Endodermal cell (in vitro differentiated cells): ENCODE results near the gene TBRG1. TPM values are rescaled to one million over a fixed set of nuclear protein-coding genes. Genes with fewer than 3 reads are reported as not detected.

Source experiments
- DNase-seq: peaks from one replicate; pipeline ENCODE4 v3.0.0-alpha.2; 2017
- H3K27ac ChIP-seq: 2 replicates; pipeline ENCODE4 v1.5.1; 2013; ENCODE audit warnings: mild to moderate bottlenecking, low read depth, low read length, moderate library complexity
- H3K27me3 ChIP-seq: 2 replicates; pipeline ENCODE4 v1.6.1; 2013; ENCODE audit warnings: mild to moderate bottlenecking, low read length, moderate library complexity; ENCODE audit not compliant: insufficient read depth, control insufficient read depth, poor library complexity, severe bottlenecking
- H3K36me3 ChIP-seq: 2 replicates; pipeline ENCODE4 v1.7.0; 2013; ENCODE audit warnings: mild to moderate bottlenecking, low read length, moderate library complexity; ENCODE audit not compliant: control insufficient read depth, insufficient read depth
- H3K4me1 ChIP-seq: one replicate; pipeline ENCODE4 v1.7.0; 2013; ENCODE audit warnings: low read length; ENCODE audit not compliant: control insufficient read depth, insufficient read depth
- H3K4me3 ChIP-seq: 2 replicates; pipeline ENCODE4 v1.5.1; 2013; ENCODE audit warnings: mild to moderate bottlenecking, low read length, moderate library complexity
- H3K9ac ChIP-seq: 2 replicates; pipeline ENCODE4 v1.6.1; 2013; ENCODE audit warnings: mild to moderate bottlenecking, low read length, moderate library complexity; ENCODE audit not compliant: poor library complexity, severe bottlenecking; ENCODE audit errors: extremely low read depth
- H3K9me3 ChIP-seq: 2 replicates; pipeline ENCODE4 v1.6.1; 2013; ENCODE audit warnings: mild to moderate bottlenecking, low read length, moderate library complexity; ENCODE audit not compliant: control insufficient read depth
- H3K27ac Mint-ChIP-seq: 2 replicates; pipeline ENCODE4 v1.8.0; 2020; ENCODE audit warnings: mixed read lengths
- H3K27me3 Mint-ChIP-seq: 2 replicates; pipeline ENCODE4 v1.8.0; 2021; ENCODE audit warnings: mild to moderate bottlenecking, mixed read lengths; ENCODE audit not compliant: insufficient read depth
- H3K36me3 Mint-ChIP-seq: 2 replicates; pipeline ENCODE4 v1.8.0; 2020; ENCODE audit warnings: low read depth, mixed read lengths
- H3K4me1 Mint-ChIP-seq: 2 replicates; pipeline ENCODE4 v1.8.0; 2020; ENCODE audit warnings: mixed read lengths
- H3K4me3 Mint-ChIP-seq: 2 replicates; pipeline ENCODE4 v1.8.0; 2020; ENCODE audit warnings: mild to moderate bottlenecking, moderate library complexity, mixed read lengths
- H3K9me3 Mint-ChIP-seq: 2 replicates; pipeline ENCODE4 v1.8.0; 2020; ENCODE audit warnings: mild to moderate bottlenecking, mixed read lengths
- WGBS, 2 experiments: methylation state at CpG; one replicate each; pipeline versions ENCODE4 v1.1.5 to v1.1.7; 2013; ENCODE audit warnings: missing lambda C conversion rate in 2 of 2, mixed read lengths in 1 of 2; ENCODE audit not compliant: insufficient coverage in 1 of 2, insufficient read length in 1 of 2; 5-methylcytosine and 5-hydroxymethylcytosine counted together
- total RNA-seq, 2 donors: library from RNA; stranded (reverse); fragmentation: NEBNext Ultra II Directional in 1 of 2; extraction: Animal tissue kit (Norgen Biotek cat#: 25700) in 1 of 2; gene quantifications; 2 replicates in 1 of 2; 3 replicates in 1 of 2; pipeline ENCODE4 v1.2.1, GENCODE V29; 2021
- TF ChIP-seq, protein P1 (sequence below): fragments of 200-600 bp; sonication (generic); conservative IDR thresholded peaks from 2 replicates; pipeline ENCODE4 v1.5.0; 2021; ENCODE audit warnings: antibody characterized with exemption, mild to moderate bottlenecking

The TBRG1 gene
- total RNA-seq, 2 donors from 2014 or later, result 30.9 to 31.3 TPM

DNA sequence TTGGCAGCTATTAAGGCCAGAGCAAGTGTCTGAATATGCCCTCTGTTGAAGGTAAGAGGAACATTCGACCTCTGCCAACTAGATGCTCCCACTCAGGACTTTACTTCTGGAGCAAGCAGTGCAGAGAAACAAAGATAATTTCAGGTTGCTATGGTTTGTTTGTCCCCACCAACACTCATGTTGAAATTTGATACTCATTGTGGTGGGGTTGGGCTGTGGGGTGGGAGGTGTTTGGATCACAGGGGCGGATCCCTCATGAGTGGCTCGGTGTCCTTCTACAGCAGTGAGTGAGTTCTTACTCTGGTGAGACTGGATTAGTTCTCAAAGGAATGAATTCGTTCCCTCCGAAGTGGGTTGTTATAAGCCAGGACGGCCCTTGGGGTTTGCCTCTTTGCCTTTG, 40.8 kb upstream of the TBRG1 start:
- Histone ChIP-seq H3K9ac (no peak overlapping the region), H3K27me3 (no peaks in the 10 kb centered on the region), H3K27ac (no peak overlapping the region), H3K4me1 (peaks cover 36% of the 10 kb centered on the region), H3K4me3 (no peak overlapping the region), H3K9me3 (no peaks in the 10 kb centered on the region), H3K36me3 (no peaks in the 10 kb centered on the region)
- TF ChIP-seq, protein P1, sequence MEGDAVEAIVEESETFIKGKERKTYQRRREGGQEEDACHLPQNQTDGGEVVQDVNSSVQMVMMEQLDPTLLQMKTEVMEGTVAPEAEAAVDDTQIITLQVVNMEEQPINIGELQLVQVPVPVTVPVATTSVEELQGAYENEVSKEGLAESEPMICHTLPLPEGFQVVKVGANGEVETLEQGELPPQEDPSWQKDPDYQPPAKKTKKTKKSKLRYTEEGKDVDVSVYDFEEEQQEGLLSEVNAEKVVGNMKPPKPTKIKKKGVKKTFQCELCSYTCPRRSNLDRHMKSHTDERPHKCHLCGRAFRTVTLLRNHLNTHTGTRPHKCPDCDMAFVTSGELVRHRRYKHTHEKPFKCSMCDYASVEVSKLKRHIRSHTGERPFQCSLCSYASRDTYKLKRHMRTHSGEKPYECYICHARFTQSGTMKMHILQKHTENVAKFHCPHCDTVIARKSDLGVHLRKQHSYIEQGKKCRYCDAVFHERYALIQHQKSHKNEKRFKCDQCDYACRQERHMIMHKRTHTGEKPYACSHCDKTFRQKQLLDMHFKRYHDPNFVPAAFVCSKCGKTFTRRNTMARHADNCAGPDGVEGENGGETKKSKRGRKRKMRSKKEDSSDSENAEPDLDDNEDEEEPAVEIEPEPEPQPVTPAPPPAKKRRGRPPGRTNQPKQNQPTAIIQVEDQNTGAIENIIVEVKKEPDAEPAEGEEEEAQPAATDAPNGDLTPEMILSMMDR, result no peak
- Mint-ChIP-seq H3K36me3 (no peaks in the 10 kb centered on the region), H3K4me1 (peaks cover 46% of the 10 kb centered on the region), H3K27me3 (no peaks in the 10 kb centered on the region), H3K9me3 (no peaks in the 10 kb centered on the region), H3K4me3 (no peak overlapping the region), H3K27ac (no peak overlapping the region)
- WGBS, 2 experiments, result 90 to 94% methylated on average over 4 to 6 of the region's 6 CpGs
- DNase-seq, result no peak

DNA sequence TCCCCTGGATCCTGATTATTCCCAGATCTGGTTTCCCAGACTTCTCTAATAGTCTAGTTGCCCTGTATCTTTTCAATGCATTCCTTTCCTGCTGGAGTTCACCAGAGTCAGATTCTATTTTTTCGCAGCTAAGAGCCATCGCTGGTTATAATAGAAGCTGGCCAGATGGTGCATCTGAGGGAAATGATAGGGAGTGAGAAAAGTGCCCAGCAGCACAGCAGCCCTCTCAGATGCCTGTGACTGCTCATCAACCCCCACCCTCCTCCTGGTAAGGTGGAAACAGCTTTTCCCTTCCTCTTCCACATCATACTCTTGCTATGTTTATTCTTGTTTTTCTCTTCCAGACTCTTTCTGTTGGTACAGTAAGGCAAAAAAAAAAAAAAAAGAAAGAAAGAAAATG, 40.1 kb upstream of the TBRG1 start:
- H3K4me3 Mint-ChIP-seq, result no peak overlapping the region
- TF ChIP-seq, protein P1, result no peak

DNA sequence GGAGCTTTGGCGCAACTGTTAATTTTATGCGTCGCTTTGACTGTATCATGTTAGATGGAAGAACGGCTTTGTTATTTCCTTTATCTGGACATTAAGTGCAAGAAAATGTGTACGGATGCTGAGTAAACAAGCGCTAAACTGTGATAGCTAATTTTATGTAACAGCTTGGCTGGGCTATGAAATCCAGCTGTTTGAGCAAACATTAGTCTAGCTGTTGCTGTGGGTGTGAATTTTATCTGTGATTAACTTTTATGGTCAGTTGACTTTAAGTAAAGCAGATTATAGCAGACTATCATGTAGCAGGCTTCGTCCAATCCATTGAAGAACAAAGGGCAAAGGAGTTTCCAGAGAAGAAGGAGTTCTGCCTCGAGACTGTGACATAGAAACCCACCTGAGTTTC, 38.9 kb upstream of the TBRG1 start:
- Histone ChIP-seq H3K4me3 (peak overlapping the region; percentile 21), H3K4me1 (peaks cover 29% of the 10 kb centered on the region), H3K27ac (no peak overlapping the region), H3K36me3 (no peaks in the 10 kb centered on the region), H3K9ac (no peak overlapping the region), H3K9me3 (no peaks in the 10 kb centered on the region), H3K27me3 (no peaks in the 10 kb centered on the region)
- Mint-ChIP-seq H3K4me1 (peaks cover 42% of the 10 kb centered on the region), H3K36me3 (no peaks in the 10 kb centered on the region), H3K27ac (no peak overlapping the region), H3K4me3 (no peak overlapping the region), H3K27me3 (no peaks in the 10 kb centered on the region), H3K9me3 (no peaks in the 10 kb centered on the region)
- 82 to 87% methylated on average over 8 of the region's 8 CpGs for WGBS, 2 experiments
- TF ChIP-seq, protein P1, result no peak
- DNase-seq, result no peak

More for the DNA sequence above, 40.1 kb upstream of the TBRG1 start:
- Histone ChIP-seq H3K4me1 (peaks cover 36% of the 10 kb centered on the region), H3K9me3 (no peaks in the 10 kb centered on the region), H3K36me3 (no peaks in the 10 kb centered on the region), H3K27ac (no peak overlapping the region), H3K4me3 (no peak overlapping the region), H3K27me3 (no peaks in the 10 kb centered on the region), H3K9ac (no peak overlapping the region)
- H3K36me3 Mint-ChIP-seq, result no peaks in the 10 kb centered on the region
- peaks cover 46% of the 10 kb centered on the region for H3K4me1 Mint-ChIP-seq
- no peaks in the 10 kb centered on the region for H3K27me3 Mint-ChIP-seq
- WGBS, 2 experiments, result 78 to 80% methylated on average over 1 to 2 of the region's 2 CpGs
- no peaks in the 10 kb centered on the region for H3K9me3 Mint-ChIP-seq
- DNase-seq, result no peak
- H3K27ac Mint-ChIP-seq, result no peak overlapping the region
